ENCODE results near the gene SRRM1.
A peak's percentile ranks its signal among the peaks of the same experiment; 100 is the strongest.

SRRM1 gene

GRCh38 chr1:24639881-24640280 lies 3.2 kb upstream of the SRRM1 start:
- POLR2A ChIA-PET, result no interaction called here
- DNase-seq (ENCODE audit: low read depth, low spot score), result no peak
- no peak overlapping the region for H3K4me3 ChIP-seq (ENCODE audit: low read depth, low read length)
- CTCF ChIA-PET, result interaction anchor here (0.6 to 13.3 kb wide), 6 partner anchors 8 to 617 kb away, joined by 3 to 243 read pairs (median 9); partner anchors contain the start of gene NIPAL3
- TF ChIP-seq CTCF (IDR thresholded peaks at IDR 0.05; ENCODE audit: insufficient read depth, low read length, missing control alignments), result no peak

- TF ChIP-seq CTCF (IDR thresholded peaks at IDR 0.05; ENCODE audit: insufficient read depth, low read length, missing control alignments), result no peak
- POLR2A ChIA-PET, result no interaction called here
- no peak for DNase-seq (ENCODE audit: low read depth, low spot score)
- H3K4me3 ChIP-seq (ENCODE audit: low read depth, low read length), result no peak overlapping the region
- CTCF ChIA-PET, result interaction anchor here (0.7 to 13.3 kb wide), 4 partner anchors 9 to 490 kb away, joined by 3 to 243 read pairs (median 5); no protein-coding TSS in a partner anchor
Observed at GRCh38 chr1:24640288-24640687, 2.8 kb upstream of the SRRM1 start.

- no peak for DNase-seq (ENCODE audit: low read depth, low spot score)
- POLR2A ChIA-PET, result interaction anchor here (0.7 kb wide), 1 partner anchor 81 kb away, joined by 4 read pairs; no protein-coding TSS in a partner anchor
- TF ChIP-seq CTCF (IDR thresholded peaks at IDR 0.05; ENCODE audit: insufficient read depth, low read length, missing control alignments), result no peak
- H3K4me3 ChIP-seq (ENCODE audit: low read depth, low read length), result peak overlapping the region; percentile 55
- CTCF ChIA-PET, result interaction anchor here (13.3 kb wide), 1 partner anchor 443 kb away, joined by 243 read pairs; no protein-coding TSS in a partner anchor
Observed at GRCh38 chr1:24641646-24642151, 1.4 kb upstream of the SRRM1 start.

- POLR2A ChIA-PET, result no interaction called here
- CTCF ChIA-PET, result interaction anchor here (1.6 to 1.7 kb wide), 2 partner anchors 187 to 191 kb away, joined by 3 to 4 read pairs; no protein-coding TSS in a partner anchor
- no peak for DNase-seq (ENCODE audit: low read depth, low spot score)
- no peak for TF ChIP-seq CTCF (IDR thresholded peaks at IDR 0.05; ENCODE audit: insufficient read depth, low read length, missing control alignments)
- H3K4me3 ChIP-seq (ENCODE audit: low read depth, low read length), result peak overlapping the region; percentile 82
Observed at GRCh38 chr1:24643363-24644099, 429 bp downstream of the SRRM1 start.

GRCh38 chr1:24644100-24644384 lies 940 bp downstream of the SRRM1 start:
- POLR2A ChIA-PET, result no interaction called here
- no peak for DNase-seq (ENCODE audit: low read depth, low spot score)
- TF ChIP-seq CTCF (IDR thresholded peaks at IDR 0.05; ENCODE audit: insufficient read depth, low read length, missing control alignments), result no peak
- CTCF ChIA-PET, result interaction anchor here (1.6 to 3.8 kb wide), 3 partner anchors 45 to 191 kb away, joined by 3 to 15 read pairs (median 4); no protein-coding TSS in a partner anchor
- peak overlapping the region; percentile 82 for H3K4me3 ChIP-seq (ENCODE audit: low read depth, low read length)

- DNase-seq (ENCODE audit: low read depth, low spot score), result no peak
- no peak overlapping the region for H3K4me3 ChIP-seq (ENCODE audit: low read depth, low read length)
- ChIA-PET POLR2A (interaction anchor here (0.6 kb wide), 1 partner anchor 11 kb away, joined by 3 read pairs; no protein-coding TSS in a partner anchor), CTCF (interaction anchor here (1.0 to 1.1 kb wide), 2 partner anchors 181 to 188 kb away, joined by 3 read pairs; no protein-coding TSS in a partner anchor)
- no peak for TF ChIP-seq CTCF (IDR thresholded peaks at IDR 0.05; ENCODE audit: insufficient read depth, low read length, missing control alignments)
Observed at GRCh38 chr1:24648919-24649318, 5.8 kb downstream of the SRRM1 start.
